OCI-LY7 (cell line): Measurements from ENCODE around the gene EIF4E1B. TPM values are rescaled to one million over a fixed set of nuclear protein-coding genes. Genes with fewer than 3 reads are reported as not detected.

ENCODE experiments used
- BruUV-seq: library from RNA; stranded (reverse); fragments of 400-500 nt; replicated peaks from 2 replicates; lab custom pipeline; 2021; lab: Mats Ljungman, UMichigan
- CTCF ChIA-PET: fragments of 300-600 bp; sonication (Branson Sonifier 250); formaldehyde crosslinking; loops from one replicate; lab custom pipeline; 2022; ENCODE audit warnings: antibody characterized with exemption; ENCODE audit not compliant: unreplicated experiment; lab: Charles Lee
- POLR2A ChIA-PET: fragments of 300-600 bp; sonication (Branson Sonifier 250); formaldehyde crosslinking; loops from one replicate; lab custom pipeline; 2022; ENCODE audit warnings: antibody characterized with exemption; lab: Charles Lee
- DNase-seq: peaks from one replicate; pipeline ENCODE4 v3.0.0-alpha.2; 2015; ENCODE audit warnings: low spot score
- H2AFZ ChIP-seq: fragments of 200-600 bp; sonication (generic), shearing (Covaris generic); 2 replicates; pipeline ENCODE4 v1.6.1; 2014; ENCODE audit warnings: mild to moderate bottlenecking, antibody characterized with exemption, low read length, moderate library complexity
- H3K27ac ChIP-seq: fragments of 200-600 bp; sonication (generic); 2 replicates; pipeline ENCODE4 v1.5.1; 2014; ENCODE audit warnings: mixed run types, low read depth, mild to moderate bottlenecking, moderate library complexity, low read length, inconsistent platforms; ENCODE audit not compliant: poor library complexity, severe bottlenecking
- H3K36me3 ChIP-seq: fragments of 200-600 bp; sonication (generic); 2 replicates; pipeline ENCODE4 v1.6.1; 2014; ENCODE audit warnings: mild to moderate bottlenecking, antibody characterized with exemption, low read length, moderate library complexity, mixed read lengths; ENCODE audit not compliant: insufficient read depth
- H3K4me1 ChIP-seq: fragments of 200-600 bp; sonication (generic); 2 replicates; pipeline ENCODE4 v1.5.1; 2014; ENCODE audit warnings: mild to moderate bottlenecking, low read length; ENCODE audit not compliant: insufficient read depth, poor library complexity, severe bottlenecking
- H3K4me2 ChIP-seq: fragments of 200-600 bp; sonication (generic); 2 replicates; pipeline ENCODE4 v1.6.1; 2014; ENCODE audit warnings: mild to moderate bottlenecking, low read length
- H3K4me3 ChIP-seq: fragments of 200-600 bp; sonication (generic); 2 replicates; pipeline ENCODE4 v1.5.1; 2014; ENCODE audit warnings: mild to moderate bottlenecking, low read depth, low read length; ENCODE audit not compliant: poor library complexity, severe bottlenecking
- H3K79me2 ChIP-seq: fragments of 200-600 bp; sonication (generic); 2 replicates; pipeline ENCODE4 v1.6.1; 2016; ENCODE audit warnings: low read depth, mild to moderate bottlenecking, low read length, moderate library complexity, mixed read lengths; ENCODE audit not compliant: insufficient read depth
- H3K9me2 ChIP-seq: fragments of 200-600 bp; sonication (generic); 2 replicates; pipeline ENCODE4 v1.6.1; 2016; ENCODE audit warnings: mild to moderate bottlenecking, low read length, mixed read lengths; ENCODE audit not compliant: insufficient read depth
- H3K9me3 ChIP-seq: fragments of 200-600 bp; sonication (generic); 2 replicates; pipeline ENCODE4 v1.6.1; 2014; ENCODE audit warnings: mild to moderate bottlenecking, mixed run types, low read length, mixed read lengths
- H4K20me1 ChIP-seq: fragments of 200-600 bp; sonication (generic); 2 replicates; pipeline ENCODE4 v1.6.1; 2014; ENCODE audit warnings: mild to moderate bottlenecking, antibody characterized with exemption, low read length, moderate library complexity, mixed read lengths; ENCODE audit not compliant: insufficient read depth
- CTCF ChIP-seq: fragments of 200-600 bp; sonication (generic); conservative IDR thresholded peaks from 2 replicates; pipeline ENCODE4 v1.5.1; 2014; ENCODE audit warnings: mild to moderate bottlenecking, antibody characterized with exemption, low read length, moderate library complexity, mixed read lengths
- EZH2phosphoT487 ChIP-seq: fragments of 200-600 bp; sonication (generic); IDR thresholded peaks from 2 replicates; pipeline ENCODE4 v1.6.1; 2018; ENCODE audit warnings: low read depth, borderline replicate concordance, mild to moderate bottlenecking, mixed run types, antibody characterized with exemption, low read length, moderate library complexity, mixed read lengths
- intact Hi-C: fragments of 100-400 bp; cut with micrococcal nuclease; formaldehyde crosslinking; loops from one replicate; pipeline ENCODE4 v1.10.0; 2022; ENCODE audit not compliant: unreplicated experiment
- total RNA-seq, 2 experiments: library from RNA; depleted of rRNA in 1 of 2; stranded (reverse); fragments of >200 nt in 1 of 2; shearing (Covaris generic) in 1 of 2; gene quantifications; 2 replicates each; pipeline ENCODE4 v1.2.3, GENCODE V29; 2014 to 2022

Gene EIF4E1B
- total RNA-seq, 2 experiments from 2014 or later: 0.16 to 2.4 TPM

DNA sequence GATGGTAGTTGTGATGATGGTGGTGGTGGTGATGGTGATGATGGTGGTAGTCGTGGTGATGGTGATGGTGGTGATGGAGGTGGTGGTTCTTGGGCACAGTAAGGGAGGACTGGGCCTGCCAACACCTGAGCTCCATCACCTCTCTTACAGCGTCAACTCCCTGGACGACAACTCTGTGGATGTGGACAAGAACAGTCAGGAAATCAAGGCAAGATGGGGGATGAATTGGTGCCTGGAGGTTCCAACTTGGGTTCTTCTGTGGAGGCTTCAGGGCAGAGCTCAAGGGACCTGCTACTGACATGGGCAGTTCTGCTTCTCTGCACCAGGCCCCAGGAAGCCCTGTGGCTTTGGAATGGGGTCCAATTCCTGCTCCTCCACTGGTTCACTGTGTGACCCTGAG lies 37.9 kb upstream of the EIF4E1B start:
- H3K27ac ChIP-seq: no peak overlapping the region
- POLR2A ChIA-PET: no interaction called here
- no TSS peak for BruUV-seq
- H3K4me3 ChIP-seq: no peak overlapping the region
- H3K9me2 ChIP-seq: no peaks in the 10 kb centered on the region
- no peak overlapping the region for H3K4me2 ChIP-seq
- no peaks in the 10 kb centered on the region for H3K4me1 ChIP-seq
- no peaks in the 10 kb centered on the region for H3K79me2 ChIP-seq
- 0 out of 2 replicates have a peak, but pooled peaks cover 4% of the 10 kb centered on the region for H3K36me3 ChIP-seq
- H4K20me1 ChIP-seq: no peaks in the 10 kb centered on the region; the same call in 1 of the 2 replicates
- no peaks in the 10 kb centered on the region for H3K9me3 ChIP-seq
- no peak overlapping the region for H2AFZ ChIP-seq
- DNase-seq: no peak
- TF ChIP-seq CTCF (no peak), EZH2phosphoT487 (no peak)
- CTCF ChIA-PET: no interaction called here
- intact Hi-C loops: no loop called here

DNA sequence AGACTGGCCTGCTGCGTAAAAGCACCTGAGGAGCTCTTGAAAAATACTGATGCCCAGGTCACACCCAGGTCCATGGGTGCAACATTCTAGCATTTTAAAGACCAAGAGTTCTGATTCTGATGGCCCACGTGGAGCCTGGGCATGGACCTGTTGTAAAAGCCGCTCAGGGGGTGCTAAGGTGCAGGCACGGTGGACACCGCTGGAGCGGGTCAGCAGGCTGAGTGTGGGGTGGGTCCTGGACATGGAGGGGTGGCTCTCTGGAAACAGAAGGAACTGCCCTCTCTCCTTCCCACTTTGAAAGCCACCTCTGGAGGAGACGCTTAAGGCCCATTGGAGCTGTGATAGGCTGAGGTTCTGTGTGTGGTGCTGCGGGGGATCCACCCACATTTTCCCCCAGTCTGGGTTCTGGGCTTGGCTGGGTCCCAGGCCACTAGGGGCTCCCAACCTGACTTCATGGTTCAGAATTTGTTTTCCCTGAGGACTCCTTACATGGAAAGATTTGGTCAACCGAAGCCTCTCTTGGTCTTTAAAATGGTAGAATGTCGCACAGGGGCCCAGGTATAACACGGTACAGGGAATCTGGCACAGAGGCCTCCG lies 37.1 kb upstream of the EIF4E1B start:
- no peak for DNase-seq
- H3K4me3 ChIP-seq: no peak overlapping the region
- H2AFZ ChIP-seq: no peak overlapping the region
- intact Hi-C loops: no loop called here
- no peak overlapping the region for H3K27ac ChIP-seq
- CTCF ChIA-PET: no interaction called here
- POLR2A ChIA-PET: no interaction called here
- no peak overlapping the region for H3K4me2 ChIP-seq
- H3K9me3 ChIP-seq: no peaks in the 10 kb centered on the region
- H3K4me1 ChIP-seq: no peaks in the 10 kb centered on the region
- H3K79me2 ChIP-seq: no peaks in the 10 kb centered on the region
- H3K36me3 ChIP-seq: 0 out of 2 replicates have a peak, but pooled peaks cover 4% of the 10 kb centered on the region
- no TSS peak for BruUV-seq
- H4K20me1 ChIP-seq: no peaks in the 10 kb centered on the region; the same call in 1 of the 2 replicates
- no peaks in the 10 kb centered on the region for H3K9me2 ChIP-seq
- no peak for TF ChIP-seq CTCF
- TF ChIP-seq EZH2phosphoT487: no peak

GRCh38 chr5:176594554-176594953 lies 35.9 kb upstream of the EIF4E1B start:
- Histone ChIP-seq H3K4me3 (no peak overlapping the region), H3K9me3 (no peaks in the 10 kb centered on the region), H3K36me3 (0 out of 2 replicates have a peak, but pooled peaks cover 4% of the 10 kb centered on the region), H3K27ac (no peak overlapping the region), H3K4me1 (no peaks in the 10 kb centered on the region), H3K9me2 (no peaks in the 10 kb centered on the region), H3K4me2 (no peak overlapping the region), H2AFZ (no peak overlapping the region), H4K20me1 (no peaks in the 10 kb centered on the region; the same call in 1 of the 2 replicates), H3K79me2 (no peaks in the 10 kb centered on the region)
- BruUV-seq: no TSS peak
- intact Hi-C loops: no loop called here
- no peak for DNase-seq
- POLR2A ChIA-PET: no interaction called here
- CTCF ChIA-PET: no interaction called here
- TF ChIP-seq CTCF (no peak), EZH2phosphoT487 (no peak)
